H9 (cell line): Measurements from ENCODE around the gene PDE1A. TPM values are rescaled to one million over a fixed set of nuclear protein-coding genes. Genes with fewer than 3 reads are reported as not detected.

Experiments used
- DNase-seq: peaks from one replicate; pipeline ENCODE4 v3.0.0-alpha.2; 2017
- H2AFZ ChIP-seq: one replicate; pipeline ENCODE4 v1.6.1; 2013; ENCODE audit warnings: mild to moderate bottlenecking, low read length, control low read depth, moderate library complexity
- H2AK5ac ChIP-seq: 2 replicates; pipeline ENCODE4 v1.6.1; 2013; ENCODE audit warnings: low read length, control low read depth, mixed read lengths; ENCODE audit not compliant: insufficient read length
- H2BK120ac ChIP-seq: one replicate; pipeline ENCODE4 v1.6.1; 2013; ENCODE audit warnings: low read depth, mild to moderate bottlenecking, low read length, control low read depth, inconsistent platforms; ENCODE audit not compliant: poor library complexity, severe bottlenecking
- H2BK12ac ChIP-seq: 2 replicates; pipeline ENCODE4 v1.6.1; 2013; ENCODE audit warnings: low read length, control low read depth, mixed read lengths, low read depth; ENCODE audit not compliant: insufficient read length
- H2BK15ac ChIP-seq: 2 replicates; pipeline ENCODE4 v1.6.1; 2013; ENCODE audit warnings: low read depth, low read length, control low read depth
- H2BK20ac ChIP-seq: one replicate; pipeline ENCODE4 v1.6.1; 2013; ENCODE audit warnings: low read depth, mild to moderate bottlenecking, low read length, control low read depth, inconsistent platforms; ENCODE audit not compliant: poor library complexity, severe bottlenecking
- H2BK5ac ChIP-seq: 2 replicates; pipeline ENCODE4 v1.6.1; 2013; ENCODE audit warnings: low read length, control low read depth, mixed read lengths; ENCODE audit not compliant: insufficient read length
- H3K14ac ChIP-seq: 2 replicates; pipeline ENCODE4 v1.6.1; 2013; ENCODE audit warnings: low read length, control low read depth; ENCODE audit not compliant: insufficient read depth
- H3K18ac ChIP-seq: 2 replicates; pipeline ENCODE4 v1.6.1; 2013; ENCODE audit warnings: low read depth, mild to moderate bottlenecking, mixed read lengths, low read length, control low read depth; ENCODE audit not compliant: insufficient read length
- H3K23ac ChIP-seq: 2 replicates; pipeline ENCODE4 v1.6.1; 2013; ENCODE audit warnings: low read length, control low read depth, mixed read lengths, low read depth; ENCODE audit not compliant: insufficient read length
- H3K23me2 ChIP-seq: 2 replicates; pipeline ENCODE4 v1.6.1; 2013; ENCODE audit warnings: low read depth, mild to moderate bottlenecking, mixed read lengths, low read length, control low read depth; ENCODE audit not compliant: insufficient read length, poor library complexity, severe bottlenecking
- H3K27ac ChIP-seq: 2 replicates; pipeline ENCODE4 v1.5.1; 2013; ENCODE audit warnings: low read length, control low read depth, mixed read lengths, low read depth; ENCODE audit not compliant: insufficient read length
- H3K27me3 ChIP-seq: 2 replicates; pipeline ENCODE4 v1.6.1; 2013; ENCODE audit warnings: low read length, control low read depth, inconsistent platforms; ENCODE audit not compliant: insufficient read depth
- H3K4ac ChIP-seq: 2 replicates; pipeline ENCODE4 v1.6.1; 2013; ENCODE audit warnings: low read depth, mild to moderate bottlenecking, control low read depth, inconsistent platforms, low read length, moderate library complexity
- H3K4me1 ChIP-seq: 2 replicates; pipeline ENCODE4 v1.6.1; 2013; ENCODE audit warnings: low read length, control low read depth, inconsistent platforms; ENCODE audit not compliant: insufficient read depth
- H3K4me2 ChIP-seq: 2 replicates; pipeline ENCODE4 v1.6.1; 2013; ENCODE audit warnings: low read length, control low read depth, mixed read lengths; ENCODE audit not compliant: insufficient read length, insufficient read depth
- H3K56ac ChIP-seq: 2 replicates; pipeline ENCODE4 v1.6.1; 2013; ENCODE audit warnings: low read depth, mild to moderate bottlenecking, mixed read lengths, low read length, control low read depth; ENCODE audit not compliant: insufficient read length
- H3K79me1 ChIP-seq: 2 replicates; pipeline ENCODE4 v1.6.1; 2013; ENCODE audit warnings: low read depth, mild to moderate bottlenecking, moderate library complexity, low read length, control low read depth, inconsistent platforms; ENCODE audit not compliant: insufficient read depth, poor library complexity, severe bottlenecking
- H3K79me2 ChIP-seq: 2 replicates; pipeline ENCODE4 v1.6.1; 2013; ENCODE audit warnings: low read length, control low read depth, inconsistent platforms; ENCODE audit not compliant: insufficient read depth
- H3K9ac ChIP-seq: 2 replicates; pipeline ENCODE4 v1.6.1; 2013; ENCODE audit warnings: low read length, control low read depth, mixed read lengths; ENCODE audit not compliant: insufficient read length; ENCODE audit errors: extremely low read depth
- H3K9me3 ChIP-seq: one replicate; pipeline ENCODE4 v1.6.1; 2013; ENCODE audit warnings: low read depth, low read length, inconsistent platforms; ENCODE audit not compliant: control insufficient read depth
- H3T11ph ChIP-seq: one replicate; pipeline ENCODE4 v1.6.1; 2013; ENCODE audit warnings: mild to moderate bottlenecking, low read length, control low read depth, inconsistent platforms
- H4K20me1 ChIP-seq: one replicate; pipeline ENCODE4 v1.6.1; 2013; ENCODE audit not compliant: control insufficient read depth, insufficient read length, insufficient read depth
- H4K5ac ChIP-seq: 2 replicates; pipeline ENCODE4 v1.6.1; 2013; ENCODE audit warnings: low read depth, mild to moderate bottlenecking, mixed read lengths, low read length, control low read depth; ENCODE audit not compliant: insufficient read length
- H4K8ac ChIP-seq: replicated peaks from 2 replicates; pipeline ENCODE4 v1.6.1; 2013; ENCODE audit warnings: low read length, control low read depth, mixed read lengths, low read depth; ENCODE audit not compliant: insufficient read length
- H4K91ac ChIP-seq: 2 replicates; pipeline ENCODE4 v1.6.1; 2013; ENCODE audit warnings: low read depth, mild to moderate bottlenecking, moderate library complexity, mixed read lengths, low read length, control low read depth; ENCODE audit not compliant: insufficient read length
- H3K27ac Mint-ChIP-seq, 3 experiments: 2 replicates in 2 of 3; 3 replicates in 1 of 3; pipeline ENCODE4 v1.8.0; 2020 to 2021; ENCODE audit warnings: mixed read lengths in 3 of 3, mild to moderate bottlenecking in 1 of 3, moderate library complexity in 1 of 3
- H3K27me3 Mint-ChIP-seq: 2 replicates; pipeline ENCODE4 v1.8.0; 2021; ENCODE audit warnings: low read depth, mild to moderate bottlenecking, moderate library complexity, mixed read lengths
- H3K36me3 Mint-ChIP-seq, 3 experiments: 2 replicates in 2 of 3; 3 replicates in 1 of 3; pipeline ENCODE4 v1.8.0; 2020 to 2021; ENCODE audit warnings: low read depth in 3 of 3, mixed read lengths in 3 of 3; ENCODE audit not compliant: insufficient read depth in 1 of 3
- H3K4me1 Mint-ChIP-seq, 2 experiments: 2 replicates each; pipeline ENCODE4 v1.8.0; 2020; ENCODE audit warnings: mixed read lengths in 2 of 2
- H3K4me3 Mint-ChIP-seq, 2 experiments: 2 replicates in 1 of 2; 3 replicates in 1 of 2; pipeline ENCODE4 v1.8.0; 2020 to 2021; ENCODE audit warnings: mild to moderate bottlenecking in 2 of 2, mixed read lengths in 2 of 2, moderate library complexity in 1 of 2
- H3K9me3 Mint-ChIP-seq, 2 experiments: 2 replicates in 1 of 2; 3 replicates in 1 of 2; pipeline ENCODE4 v1.8.0; 2020; ENCODE audit warnings: mild to moderate bottlenecking in 2 of 2, mixed read lengths in 2 of 2, moderate library complexity in 1 of 2
- total RNA-seq: library from RNA; stranded (reverse); gene quantifications from 2 replicates; pipeline ENCODE4 v1.2.1, GENCODE V29; 2021
- TF ChIP-seq, protein P1 (sequence below): fragments of 200-600 bp; sonication (generic); conservative IDR thresholded peaks from 3 replicates; pipeline ENCODE4 v1.8.0; 2021; ENCODE audit warnings: antibody characterized with exemption, mild to moderate bottlenecking

Gene PDE1A
- total RNA-seq, 1 experiment from 2014 or later = 0.11 TPM

DNA sequence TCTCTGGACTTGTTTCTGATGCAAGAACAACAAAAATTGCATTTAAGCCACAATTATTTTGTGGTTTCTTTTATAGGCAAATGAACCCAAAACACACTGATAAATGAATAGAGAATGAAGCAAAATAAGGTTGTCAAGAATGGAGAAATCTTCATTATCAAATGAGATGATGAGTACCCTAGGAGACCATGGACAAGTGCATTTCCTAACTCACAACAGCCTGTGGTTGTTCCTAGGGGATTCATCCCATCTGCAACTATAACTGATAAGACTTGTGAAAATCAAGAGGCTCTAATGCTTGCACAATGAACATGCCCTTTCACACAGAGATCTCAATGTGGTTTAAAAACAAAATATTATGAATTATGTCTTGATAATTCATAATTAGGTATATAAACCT, 159.9 kb downstream of the PDE1A start:
- no peak overlapping the region for H4K8ac ChIP-seq
- no peak overlapping the region for H2AFZ ChIP-seq
- H3K9ac ChIP-seq = no peak overlapping the region
- no peak overlapping the region for H4K91ac ChIP-seq
- DNase-seq = no peak
- no peaks in the 10 kb centered on the region; a peak in 1 of 5 replicates for H3K9me3 Mint-ChIP-seq
- no peak overlapping the region for H2BK15ac ChIP-seq
- no peak overlapping the region for H3K4me3 Mint-ChIP-seq
- H3K23me2 ChIP-seq = no peaks in the 10 kb centered on the region
- no peak overlapping the region for H2BK20ac ChIP-seq
- H2AK5ac ChIP-seq = no peak overlapping the region
- H3K27me3 Mint-ChIP-seq = no peaks in the 10 kb centered on the region
- H3K4me1 ChIP-seq = no peaks in the 10 kb centered on the region
- H3K27ac ChIP-seq = no peak overlapping the region
- no peak overlapping the region for H3K27ac Mint-ChIP-seq
- no peak overlapping the region for H2BK5ac ChIP-seq
- H3K9me3 ChIP-seq = no peaks in the 10 kb centered on the region
- no peaks in the 10 kb centered on the region for H3K27me3 ChIP-seq
- H3K36me3 Mint-ChIP-seq = no peaks in the 10 kb centered on the region
- H3K14ac ChIP-seq = no peak overlapping the region
- no peaks in the 10 kb centered on the region for H3K79me2 ChIP-seq
- H4K5ac ChIP-seq = no peak overlapping the region
- H2BK12ac ChIP-seq = no peak overlapping the region
- H3T11ph ChIP-seq = no peak overlapping the region
- no peaks in the 10 kb centered on the region for H3K79me1 ChIP-seq
- no peak overlapping the region for H2BK120ac ChIP-seq
- H3K4ac ChIP-seq = no peak overlapping the region
- H3K4me1 Mint-ChIP-seq = peaks cover 3% of the 10 kb centered on the region in 2 experiments; a peak in 2 of 4 replicates
- no peaks in the 10 kb centered on the region for H4K20me1 ChIP-seq
- no peak overlapping the region for H3K56ac ChIP-seq
- TF ChIP-seq, protein P1, sequence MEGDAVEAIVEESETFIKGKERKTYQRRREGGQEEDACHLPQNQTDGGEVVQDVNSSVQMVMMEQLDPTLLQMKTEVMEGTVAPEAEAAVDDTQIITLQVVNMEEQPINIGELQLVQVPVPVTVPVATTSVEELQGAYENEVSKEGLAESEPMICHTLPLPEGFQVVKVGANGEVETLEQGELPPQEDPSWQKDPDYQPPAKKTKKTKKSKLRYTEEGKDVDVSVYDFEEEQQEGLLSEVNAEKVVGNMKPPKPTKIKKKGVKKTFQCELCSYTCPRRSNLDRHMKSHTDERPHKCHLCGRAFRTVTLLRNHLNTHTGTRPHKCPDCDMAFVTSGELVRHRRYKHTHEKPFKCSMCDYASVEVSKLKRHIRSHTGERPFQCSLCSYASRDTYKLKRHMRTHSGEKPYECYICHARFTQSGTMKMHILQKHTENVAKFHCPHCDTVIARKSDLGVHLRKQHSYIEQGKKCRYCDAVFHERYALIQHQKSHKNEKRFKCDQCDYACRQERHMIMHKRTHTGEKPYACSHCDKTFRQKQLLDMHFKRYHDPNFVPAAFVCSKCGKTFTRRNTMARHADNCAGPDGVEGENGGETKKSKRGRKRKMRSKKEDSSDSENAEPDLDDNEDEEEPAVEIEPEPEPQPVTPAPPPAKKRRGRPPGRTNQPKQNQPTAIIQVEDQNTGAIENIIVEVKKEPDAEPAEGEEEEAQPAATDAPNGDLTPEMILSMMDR = no peak
- no peak overlapping the region for H3K18ac ChIP-seq
- no peak overlapping the region for H3K4me2 ChIP-seq
- H3K23ac ChIP-seq = no peak overlapping the region
